Liver (tissue), 9 donors: Measurements from ENCODE around the gene CFAP77. TPM values are rescaled to one million over a fixed set of nuclear protein-coding genes. Genes with fewer than 3 reads are reported as not detected.

Source experiments
- DNase-seq: peaks from one replicate; pipeline ENCODE4 v3.0.0-alpha.2; 2017; ENCODE audit warnings: low spot score
- H3K27ac ChIP-seq, 2 donors: one replicate each; pipeline ENCODE4 v1.7.0; 2013; ENCODE audit warnings: inconsistent platforms in 2 of 2, low read length in 2 of 2, control low read depth in 1 of 2, low read depth in 1 of 2, mild to moderate bottlenecking in 1 of 2
- H3K27me3 ChIP-seq, 4 donors: one replicate each; pipeline versions ENCODE4 v1.6.1 to v1.7.0; 2013; ENCODE audit warnings: low read length in 3 of 4, inconsistent platforms in 1 of 4, mild to moderate bottlenecking in 1 of 4, moderate library complexity in 1 of 4; ENCODE audit not compliant: control insufficient read depth in 4 of 4, insufficient read depth in 4 of 4
- H3K36me3 ChIP-seq, 4 donors: one replicate each; pipeline versions ENCODE4 v1.6.1 to v1.7.0; 2013; ENCODE audit warnings: low read length in 3 of 4, mild to moderate bottlenecking in 3 of 4, low read depth in 1 of 4, moderate library complexity in 1 of 4; ENCODE audit not compliant: control insufficient read depth in 4 of 4, insufficient read depth in 3 of 4
- H3K4me1 ChIP-seq, 4 donors: one replicate each; pipeline versions ENCODE4 v1.6.1 to v1.7.0; 2013; ENCODE audit warnings: low read length in 3 of 4, mild to moderate bottlenecking in 3 of 4, moderate library complexity in 1 of 4; ENCODE audit not compliant: control insufficient read depth in 4 of 4, insufficient read depth in 4 of 4
- H3K4me3 ChIP-seq, 3 donors: one replicate each; pipeline versions ENCODE4 v1.6.1 to v1.7.0; 2013; ENCODE audit warnings: low read length in 3 of 3, control low read depth in 1 of 3, low read depth in 1 of 3, mild to moderate bottlenecking in 1 of 3
- H3K9ac ChIP-seq, 2 donors: one replicate each; pipeline ENCODE4 v1.7.0; 2013; ENCODE audit warnings: low read length in 2 of 2, mild to moderate bottlenecking in 2 of 2, moderate library complexity in 2 of 2, control low read depth in 1 of 2, low read depth in 1 of 2
- H3K9me3 ChIP-seq, 4 donors: one replicate each; pipeline versions ENCODE4 v1.6.1 to v1.7.0; 2013; ENCODE audit warnings: low read length in 3 of 4; ENCODE audit not compliant: control insufficient read depth in 4 of 4
- ATF3 ChIP-seq: IDR thresholded peaks from 2 replicates; pipeline ENCODE4 v1.6.1; 2016; ENCODE audit warnings: antibody characterized with exemption
- CTCF ChIP-seq: fragments of 150-350 bp; IDR thresholded peaks from 2 replicates; pipeline ENCODE4 v1.5.1; 2017; ENCODE audit warnings: improper control_type of control experiment, low read depth, low read length; ENCODE audit not compliant: missing input control
- EGR1 ChIP-seq, 2 donors: IDR thresholded peaks; 2 replicates each; pipeline ENCODE4 v1.6.1; 2016 to 2018; ENCODE audit warnings: antibody characterized with exemption in 2 of 2, low read depth in 2 of 2
- FOXA1 ChIP-seq: IDR thresholded peaks from 2 replicates; pipeline ENCODE4 v1.6.1; 2016; ENCODE audit warnings: antibody characterized with exemption
- FOXA2 ChIP-seq: IDR thresholded peaks from 2 replicates; pipeline ENCODE4 v1.6.1; 2016; ENCODE audit warnings: antibody characterized with exemption
- GABPA ChIP-seq, 2 donors: IDR thresholded peaks in 1 of 2; conservative IDR thresholded peaks in 1 of 2; 2 replicates each; pipeline ENCODE4 v1.6.1; 2016; ENCODE audit warnings: antibody characterized with exemption in 2 of 2, mild to moderate bottlenecking in 1 of 2, moderate library complexity in 1 of 2
- HNF4A ChIP-seq, 2 donors: conservative IDR thresholded peaks; 2 replicates each; pipeline ENCODE4 v1.6.1; 2016; ENCODE audit warnings: antibody characterized with exemption in 2 of 2, mild to moderate bottlenecking in 2 of 2
- HNF4G ChIP-seq: IDR thresholded peaks from 2 replicates; pipeline ENCODE4 v1.6.1; 2016; ENCODE audit warnings: antibody characterized with exemption
- JUND ChIP-seq, 2 donors: IDR thresholded peaks; 2 replicates each; pipeline ENCODE4 v1.6.1; 2016; ENCODE audit warnings: antibody characterized with exemption in 2 of 2
- MAX ChIP-seq: IDR thresholded peaks from 2 replicates; pipeline ENCODE4 v1.6.1; 2016; ENCODE audit warnings: antibody characterized with exemption
- NR2F2 ChIP-seq: IDR thresholded peaks from 2 replicates; pipeline ENCODE4 v1.6.1; 2016; ENCODE audit warnings: antibody characterized with exemption
- RAD21 ChIP-seq, 2 donors: IDR thresholded peaks; 2 replicates each; pipeline ENCODE4 v1.6.1; 2016; ENCODE audit warnings: antibody characterized with exemption in 2 of 2, mild to moderate bottlenecking in 2 of 2
- REST ChIP-seq: IDR thresholded peaks from 2 replicates; pipeline ENCODE4 v1.6.1; 2016; ENCODE audit warnings: antibody characterized with exemption, mild to moderate bottlenecking
- RXRA ChIP-seq, 2 donors: IDR thresholded peaks; 2 replicates each; pipeline ENCODE4 v1.6.1; 2017 to 2018; ENCODE audit warnings: antibody characterized with exemption in 2 of 2, mild to moderate bottlenecking in 1 of 2
- SP1 ChIP-seq: IDR thresholded peaks from 2 replicates; pipeline ENCODE4 v1.6.1; 2018; ENCODE audit warnings: antibody characterized with exemption, mild to moderate bottlenecking
- TAF1 ChIP-seq: conservative IDR thresholded peaks from 2 replicates; pipeline ENCODE4 v1.6.1; 2016; ENCODE audit warnings: antibody characterized with exemption, mild to moderate bottlenecking
- YY1 ChIP-seq: IDR thresholded peaks from 2 replicates; pipeline ENCODE4 v1.6.1; 2016; ENCODE audit warnings: antibody characterized with exemption, mild to moderate bottlenecking
- ZBTB33 ChIP-seq: IDR thresholded peaks from 2 replicates; pipeline ENCODE4 v1.6.1; 2016; ENCODE audit warnings: antibody characterized with exemption
- WGBS: extraction: QIAGEN DNeasy Blood & Tissue Kit; methylation state at CpG from one replicate; pipeline ENCODE4 v1.1.7; 2013; 5-methylcytosine and 5-hydroxymethylcytosine counted together
- polyA plus RNA-seq, 2 donors: library from polyadenylated mRNA; stranded (reverse) in 1 of 2; unstranded in 1 of 2; fragments of 200-250 nt in 1 of 2; fragments of >200 nt in 1 of 2; fragmentation: Nextera tagmentation in 1 of 2; extraction: Ambion mirVana in 1 of 2; gene quantifications; one replicate each; pipeline versions ENCODE4 v1.2.1 to v1.2.3, GENCODE V29; 2013 to 2015
- total RNA-seq, 2 donors: library from RNA; depleted of rRNA; stranded (reverse); fragments of >200 nt; gene quantifications; one replicate each; pipeline ENCODE4 v1.2.3, GENCODE V29; 2014
- donor health status: healthy.
- donor health status: healthy.
- donor health status: healthy.
- donor health status: healthy.
- donor health status: healthy.

The CFAP77 gene
- total and polyA plus RNA-seq, 4 donors, result not detected

GRCh38 chr9:132587592-132587955, 177.6 kb downstream of the CFAP77 start:
- H3K4me1 ChIP-seq, result peaks cover 0 to 5% (median 2%) of the 10 kb centered on the region in 4 donors
- H3K36me3 ChIP-seq, result no peaks in the 10 kb centered on the region
- TF ChIP-seq ZBTB33, result no peak
- TF ChIP-seq CTCF, result no peak
- no peak for TF ChIP-seq ATF3
- no peak for TF ChIP-seq FOXA2
- TF ChIP-seq SP1, result no peak
- TF ChIP-seq MAX, result no peak
- no peak for TF ChIP-seq RXRA (IDR thresholded peaks at IDR 0.05)
- no peak for TF ChIP-seq GABPA (IDR thresholded peaks at IDR 0.05 in 1 of 2, conservative IDR thresholded peaks at IDR 0.05 in 1 of 2)
- no peak for TF ChIP-seq YY1
- TF ChIP-seq HNF4G, result no peak
- no peak for TF ChIP-seq REST
- no peak for TF ChIP-seq FOXA1
- no peak for TF ChIP-seq RAD21 (IDR thresholded peaks at IDR 0.05)
- TF ChIP-seq TAF1, result no peak
- TF ChIP-seq EGR1 (IDR thresholded peaks at IDR 0.05; ENCODE audit: low read depth in 2 of 2), result no peak
- H3K27ac ChIP-seq, result no peak overlapping the region
- H3K27me3 ChIP-seq, result peaks cover 9 to 52% (median 21%) of the 10 kb centered on the region in 4 donors
- H3K4me3 ChIP-seq, result no peak overlapping the region
- WGBS, result 13% methylated on average over 6 of the region's 6 CpGs
- DNase-seq, result no peak
- no peak overlapping the region for H3K9ac ChIP-seq
- no peaks in the 10 kb centered on the region for H3K9me3 ChIP-seq

- no peak overlapping the region for H3K4me3 ChIP-seq
- 32% methylated on average over 12 of the region's 12 CpGs for WGBS
- no peak overlapping the region for H3K27ac ChIP-seq
- peaks cover 0 to 5% (median 2%) of the 10 kb centered on the region in 4 donors for H3K4me1 ChIP-seq
- no peaks in the 10 kb centered on the region for H3K9me3 ChIP-seq
- no peak for DNase-seq
- peaks cover 6 to 47% (median 20%) of the 10 kb centered on the region in 4 donors for H3K27me3 ChIP-seq
- H3K36me3 ChIP-seq, result no peaks in the 10 kb centered on the region
- no peak overlapping the region for H3K9ac ChIP-seq
- no peak for TF ChIP-seq FOXA2
- no peak for TF ChIP-seq NR2F2
- no peak for TF ChIP-seq REST
- TF ChIP-seq ATF3, result no peak
- no peak for TF ChIP-seq SP1
- no peak for TF ChIP-seq HNF4G
- TF ChIP-seq HNF4A (conservative IDR thresholded peaks at IDR 0.05), result no peak
- no peak for TF ChIP-seq RAD21 (IDR thresholded peaks at IDR 0.05)
- no peak for TF ChIP-seq RXRA (IDR thresholded peaks at IDR 0.05)
- no peak for TF ChIP-seq CTCF
- TF ChIP-seq YY1, result no peak
- TF ChIP-seq JUND (IDR thresholded peaks at IDR 0.05), result no peak
Measured at GRCh38 chr9:132588098-132588497, 178.1 kb downstream of the CFAP77 start.
